A673 (cell line): Measurements from ENCODE around the gene WFDC1. TPM values are rescaled to one million over a fixed set of nuclear protein-coding genes. Genes with fewer than 3 reads are reported as not detected.

Experiments used
- BruUV-seq: library from RNA; stranded (reverse); fragments of 400-500 nt; replicated peaks from 2 replicates; lab custom pipeline; 2021; lab: Mats Ljungman, UMichigan
- CTCF ChIA-PET: fragments of 300-600 bp; sonication (Branson Sonifier 250); formaldehyde crosslinking; loops from one replicate; lab custom pipeline; 2022; ENCODE audit warnings: antibody characterized with exemption; lab: Charles Lee
- POLR2A ChIA-PET: fragments of 300-600 bp; sonication (Branson Sonifier 250); formaldehyde crosslinking; loops from one replicate; lab custom pipeline; 2022; ENCODE audit warnings: antibody characterized with exemption; ENCODE audit not compliant: low non-redundant PET; lab: Charles Lee
- DNase-seq: peaks from one replicate; pipeline ENCODE4 v3.0.0-alpha.2; 2015; ENCODE audit warnings: low spot score
- H3K27ac ChIP-seq: fragments of 200-600 bp; sonication (generic); 2 replicates; pipeline ENCODE4 v1.5.1; 2016; ENCODE audit warnings: mixed run types, low read depth, mild to moderate bottlenecking, mixed read lengths, antibody characterized with exemption, low read length; ENCODE audit not compliant: poor library complexity, severe bottlenecking
- H3K27me3 ChIP-seq: fragments of 200-600 bp; sonication (generic); replicated peaks from 2 replicates; pipeline ENCODE4 v1.6.1; 2017; ENCODE audit warnings: mixed run types, low read depth, mild to moderate bottlenecking, mixed read lengths, antibody characterized with exemption, low read length; ENCODE audit not compliant: insufficient read depth, poor library complexity
- H3K36me3 ChIP-seq: fragments of 200-600 bp; sonication (generic); 2 replicates; pipeline ENCODE4 v1.6.1; 2016; ENCODE audit warnings: mixed run types, mild to moderate bottlenecking, mixed read lengths, antibody characterized with exemption, low read length; ENCODE audit not compliant: insufficient read depth, poor library complexity, severe bottlenecking
- H3K4me1 ChIP-seq: fragments of 200-600 bp; sonication (generic); 2 replicates; pipeline ENCODE4 v1.6.1; 2017; ENCODE audit warnings: mixed run types, mild to moderate bottlenecking, mixed read lengths, antibody characterized with exemption, low read length; ENCODE audit not compliant: insufficient read depth, poor library complexity, severe bottlenecking
- H3K4me3 ChIP-seq: fragments of 200-600 bp; sonication (generic); 2 replicates; pipeline ENCODE4 v1.5.1; 2016; ENCODE audit warnings: low read depth, mixed run types, mild to moderate bottlenecking, mixed read lengths, low read length; ENCODE audit not compliant: poor library complexity, severe bottlenecking
- H3K9me3 ChIP-seq: fragments of 200-600 bp; sonication (generic); 2 replicates; pipeline ENCODE4 v1.6.1; 2016; ENCODE audit warnings: mixed run types, low read depth, mild to moderate bottlenecking, mixed read lengths, antibody characterized with exemption, low read length; ENCODE audit not compliant: poor library complexity, severe bottlenecking
- EZH2 ChIP-seq: fragments of 200-600 bp; sonication (generic); IDR thresholded peaks from 2 replicates; pipeline ENCODE4 v1.6.1; 2017; ENCODE audit warnings: borderline replicate concordance, low read depth, mild to moderate bottlenecking, mixed read lengths, antibody characterized with exemption, low read length; ENCODE audit not compliant: poor library complexity, severe bottlenecking
- intact Hi-C: fragments of 100-400 bp; cut with micrococcal nuclease; formaldehyde crosslinking; loops from one replicate; pipeline ENCODE4 v1.10.0; 2022; ENCODE audit not compliant: unreplicated experiment
- total RNA-seq: library from RNA; stranded (reverse); gene quantifications from 2 replicates; pipeline ENCODE4 v1.2.3, GENCODE V29; 2021
- TF ChIP-seq, protein P1 (sequence below): fragments of 300-800, 200-600 bp; sonication (generic); conservative IDR thresholded peaks from 2 replicates; pipeline ENCODE4 v1.5.1; 2017; ENCODE audit warnings: low read depth, mild to moderate bottlenecking, antibody characterized with exemption, low read length, moderate library complexity, mixed read lengths

WFDC1 gene
- total RNA-seq, 1 experiment from 2014 or later, result not detected

DNA sequence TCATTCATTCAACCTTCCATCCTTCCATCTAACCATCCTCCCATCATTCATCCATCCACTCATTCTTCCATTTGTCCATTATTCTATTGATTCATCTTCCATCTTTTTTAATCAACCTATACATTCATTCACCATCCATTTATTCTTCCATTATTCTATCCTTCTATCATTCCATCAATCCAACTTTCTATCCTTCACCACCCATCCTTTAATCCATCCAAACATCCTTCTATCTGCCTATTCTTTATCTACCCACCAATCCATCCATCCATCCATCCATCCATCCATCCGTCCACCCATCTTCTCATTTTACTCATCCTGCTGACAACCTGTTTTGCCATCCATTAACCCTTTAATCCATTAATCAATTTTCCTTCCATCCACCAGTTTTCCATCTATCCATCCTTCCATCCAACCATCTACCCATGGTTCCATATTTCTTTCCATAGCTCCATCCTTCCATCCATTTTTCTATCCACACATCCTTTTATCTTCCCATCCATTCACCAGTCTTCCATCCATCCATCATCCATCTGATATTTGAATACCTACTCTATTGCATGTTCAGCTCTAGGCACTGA is 21.8 kb upstream of the WFDC1 start:
- Histone ChIP-seq H3K4me1 (no peaks in the 10 kb centered on the region), H3K36me3 (no peaks in the 10 kb centered on the region), H3K9me3 (no peaks in the 10 kb centered on the region), H3K4me3 (no peak overlapping the region), H3K27ac (no peak overlapping the region), H3K27me3 (peaks cover 5% of the 10 kb centered on the region)
- DNase-seq, result no peak
- intact Hi-C loops, result no loop called here
- TF ChIP-seq, protein P1, sequence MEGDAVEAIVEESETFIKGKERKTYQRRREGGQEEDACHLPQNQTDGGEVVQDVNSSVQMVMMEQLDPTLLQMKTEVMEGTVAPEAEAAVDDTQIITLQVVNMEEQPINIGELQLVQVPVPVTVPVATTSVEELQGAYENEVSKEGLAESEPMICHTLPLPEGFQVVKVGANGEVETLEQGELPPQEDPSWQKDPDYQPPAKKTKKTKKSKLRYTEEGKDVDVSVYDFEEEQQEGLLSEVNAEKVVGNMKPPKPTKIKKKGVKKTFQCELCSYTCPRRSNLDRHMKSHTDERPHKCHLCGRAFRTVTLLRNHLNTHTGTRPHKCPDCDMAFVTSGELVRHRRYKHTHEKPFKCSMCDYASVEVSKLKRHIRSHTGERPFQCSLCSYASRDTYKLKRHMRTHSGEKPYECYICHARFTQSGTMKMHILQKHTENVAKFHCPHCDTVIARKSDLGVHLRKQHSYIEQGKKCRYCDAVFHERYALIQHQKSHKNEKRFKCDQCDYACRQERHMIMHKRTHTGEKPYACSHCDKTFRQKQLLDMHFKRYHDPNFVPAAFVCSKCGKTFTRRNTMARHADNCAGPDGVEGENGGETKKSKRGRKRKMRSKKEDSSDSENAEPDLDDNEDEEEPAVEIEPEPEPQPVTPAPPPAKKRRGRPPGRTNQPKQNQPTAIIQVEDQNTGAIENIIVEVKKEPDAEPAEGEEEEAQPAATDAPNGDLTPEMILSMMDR, result no peak
- TF ChIP-seq EZH2, result no peak
- CTCF ChIA-PET, result no interaction called here
- POLR2A ChIA-PET, result interaction anchor here (0.7 kb wide), 1 partner anchor 165 kb away, joined by 3 read pairs; no protein-coding TSS in a partner anchor
- BruUV-seq, result no TSS peak

DNA sequence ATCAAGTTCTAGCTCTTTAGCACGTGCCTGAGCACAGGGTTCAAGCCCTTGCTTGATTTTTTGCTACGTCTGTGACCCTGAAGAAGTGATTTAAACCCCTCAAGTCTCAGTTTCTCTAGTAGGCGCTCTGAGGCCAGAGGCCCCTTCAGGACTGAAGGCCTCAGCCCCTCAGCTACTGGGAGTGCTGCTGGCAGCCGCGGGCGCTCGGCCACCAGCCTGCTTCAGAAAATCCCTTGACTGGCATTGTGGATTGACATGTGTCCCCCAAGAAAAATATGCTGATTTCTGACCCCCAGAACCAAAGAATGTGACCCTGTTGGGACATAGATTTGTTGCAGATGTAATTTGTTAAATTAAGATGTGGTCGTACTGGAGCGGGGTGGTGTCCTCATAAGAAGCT is 20.2 kb upstream of the WFDC1 start:
- intact Hi-C loops, result no loop called here
- no TSS peak for BruUV-seq
- no peak for TF ChIP-seq EZH2
- TF ChIP-seq, protein P1, result no peak
- POLR2A ChIA-PET, result no interaction called here
- Histone ChIP-seq H3K9me3 (no peaks in the 10 kb centered on the region), H3K27me3 (peaks cover 5% of the 10 kb centered on the region), H3K4me1 (no peaks in the 10 kb centered on the region), H3K27ac (no peak overlapping the region), H3K4me3 (no peak overlapping the region), H3K36me3 (no peaks in the 10 kb centered on the region)
- CTCF ChIA-PET, result no interaction called here
- no peak for DNase-seq

DNA sequence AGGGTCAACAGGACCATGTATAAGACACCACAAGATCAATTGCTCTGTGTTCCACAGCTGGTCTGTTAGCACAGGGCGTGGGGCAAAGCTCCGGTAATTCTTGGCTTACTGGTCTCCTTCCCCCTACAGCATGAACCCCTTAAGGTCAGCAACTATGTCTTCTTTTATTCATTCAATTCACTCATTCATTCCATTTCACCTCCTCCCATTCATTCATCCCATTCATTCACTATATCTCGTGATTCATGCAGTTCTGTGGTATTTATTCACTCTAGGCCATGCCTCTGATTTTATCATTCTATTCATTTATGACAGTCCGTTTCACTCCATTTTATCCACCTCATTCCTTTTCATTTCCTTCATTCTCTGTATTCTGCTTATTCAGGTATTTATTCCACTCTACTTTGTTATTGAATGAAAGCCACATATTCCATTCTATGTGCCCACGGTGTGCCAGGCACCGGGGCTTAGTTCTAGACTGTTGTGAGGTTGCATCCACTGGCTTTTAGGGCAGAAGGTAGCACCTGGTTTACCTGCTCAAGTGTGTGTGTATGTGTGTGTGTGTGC is 19.0 kb upstream of the WFDC1 start:
- no peaks in the 10 kb centered on the region for H3K4me1 ChIP-seq
- POLR2A ChIA-PET, result no interaction called here
- no TSS peak for BruUV-seq
- no peak for DNase-seq
- H3K27me3 ChIP-seq, result peaks cover 5% of the 10 kb centered on the region
- H3K36me3 ChIP-seq, result no peaks in the 10 kb centered on the region
- no peak overlapping the region for H3K27ac ChIP-seq
- H3K4me3 ChIP-seq, result no peak overlapping the region
- CTCF ChIA-PET, result no interaction called here
- H3K9me3 ChIP-seq, result no peaks in the 10 kb centered on the region
- intact Hi-C loops, result no loop called here
- TF ChIP-seq EZH2, result no peak
- TF ChIP-seq, protein P1, result no peak
